GM23338 (cell line): Measurements from ENCODE around the gene ZNF334. TPM values are rescaled to one million over a fixed set of nuclear protein-coding genes. Genes with fewer than 3 reads are reported as not detected.
A peak's percentile ranks its signal among the peaks of the same experiment; 100 is the strongest.

Source experiments
- ATAC-seq: fragments of 200-7000 bp; cut with Tn5 transposase; 3 replicates; pipeline ENCODE4 v1.9.1; 2020
- DNase-seq: peaks from one replicate; pipeline ENCODE4 v3.0.0-alpha.2; 2015; ENCODE audit warnings: low spot score
- H2AFZ ChIP-seq: fragments of 200-600 bp; sonication (generic); 2 replicates; pipeline ENCODE4 v1.8.0; 2016; ENCODE audit warnings: antibody characterized with exemption, mild to moderate bottlenecking, moderate library complexity
- H3F3A ChIP-seq: fragments of 200-600 bp; sonication (generic); replicated peaks from 2 replicates; pipeline ENCODE4 v1.8.0; 2017; ENCODE audit warnings: antibody characterized with exemption, mixed run types, low read depth
- H3K27ac ChIP-seq: fragments of 200-600 bp; sonication (generic); 2 replicates; pipeline ENCODE4 v1.6.1; 2016; ENCODE audit warnings: low read depth
- H3K27me3 ChIP-seq: fragments of 200-600 bp; sonication (generic); 2 replicates; pipeline ENCODE4 v1.8.0; 2016; ENCODE audit warnings: mild to moderate bottlenecking, mixed run types, moderate library complexity; ENCODE audit not compliant: insufficient read depth
- H3K36me3 ChIP-seq: fragments of 200-600 bp; sonication (generic); 2 replicates; pipeline ENCODE4 v1.8.0; 2016; ENCODE audit warnings: mild to moderate bottlenecking; ENCODE audit not compliant: insufficient read depth
- H3K4me1 ChIP-seq: fragments of 200-600 bp; sonication (generic); 2 replicates; pipeline ENCODE4 v1.8.0; 2016; ENCODE audit warnings: mild to moderate bottlenecking, moderate library complexity; ENCODE audit not compliant: insufficient read depth
- H3K4me2 ChIP-seq: fragments of 200-600 bp; sonication (generic); 2 replicates; pipeline ENCODE4 v1.7.1; 2017; ENCODE audit warnings: mixed run types
- H3K4me3 ChIP-seq: fragments of 200-600 bp; sonication (generic); 2 replicates; pipeline ENCODE4 v1.6.1; 2016; ENCODE audit warnings: mixed run types
- H3K79me2 ChIP-seq: fragments of 200-600 bp; sonication (generic); replicated peaks from 2 replicates; pipeline ENCODE4 v1.8.0; 2017; ENCODE audit warnings: mild to moderate bottlenecking; ENCODE audit not compliant: insufficient read depth
- H3K9me2 ChIP-seq: fragments of 200-600 bp; sonication (generic); 2 replicates; pipeline ENCODE4 v1.8.0; 2017; ENCODE audit not compliant: insufficient read depth
- H4K20me1 ChIP-seq: fragments of 200-600 bp; sonication (generic); replicated peaks from 2 replicates; pipeline ENCODE4 v1.8.0; 2017; ENCODE audit warnings: mild to moderate bottlenecking; ENCODE audit not compliant: insufficient read depth
- H3K27ac Mint-ChIP-seq: 2 replicates; pipeline ENCODE4 v1.8.0; 2020; ENCODE audit warnings: inconsistent platforms, mild to moderate bottlenecking, moderate library complexity, mixed read lengths
- H3K27me3 Mint-ChIP-seq: 3 replicates; pipeline ENCODE4 v1.8.0; 2022; ENCODE audit warnings: low read depth, mild to moderate bottlenecking, moderate library complexity, mixed read lengths, inconsistent platforms; ENCODE audit not compliant: insufficient read depth, poor library complexity
- H3K36me3 Mint-ChIP-seq: 3 replicates; pipeline ENCODE4 v1.8.0; 2021; ENCODE audit warnings: low read depth, mild to moderate bottlenecking, inconsistent platforms, moderate library complexity, mixed read lengths
- H3K4me1 Mint-ChIP-seq: 3 replicates; pipeline ENCODE4 v1.8.0; 2020; ENCODE audit warnings: mild to moderate bottlenecking, inconsistent platforms, mixed read lengths
- H3K4me3 Mint-ChIP-seq: 3 replicates; pipeline ENCODE4 v1.8.0; 2021; ENCODE audit warnings: moderate library complexity, mild to moderate bottlenecking, inconsistent platforms, mixed read lengths
- H3K9me3 Mint-ChIP-seq: 3 replicates; pipeline ENCODE4 v1.8.0; 2020; ENCODE audit warnings: moderate library complexity, mild to moderate bottlenecking, inconsistent platforms, mixed read lengths
- CREB1 ChIP-seq: fragments of 250-450 bp; sonication (Bioruptor Pico); IDR thresholded peaks from 2 replicates; pipeline ENCODE4 v1.5.0; 2020; ENCODE audit warnings: low read depth, mild to moderate bottlenecking, moderate library complexity
- EZH2 ChIP-seq: fragments of 200-600 bp; sonication (generic); IDR thresholded peaks from one replicate; pipeline ENCODE4 v1.8.0; 2017; ENCODE audit warnings: antibody characterized with exemption, mild to moderate bottlenecking, low read depth; ENCODE audit not compliant: unreplicated experiment
- EZH2phosphoT487 ChIP-seq: fragments of 200-600 bp; sonication (generic); IDR thresholded peaks from one replicate; pipeline ENCODE4 v1.8.1; 2018; ENCODE audit warnings: antibody characterized with exemption; ENCODE audit not compliant: unreplicated experiment
- JUNB ChIP-seq: IDR thresholded peaks from one replicate; pipeline ENCODE4 v1.6.1; 2016; ENCODE audit warnings: antibody characterized with exemption; ENCODE audit not compliant: unreplicated experiment
- POLR2AphosphoS5 ChIP-seq: IDR thresholded peaks from 2 replicates; pipeline ENCODE4 v1.6.1; 2016; ENCODE audit warnings: antibody characterized with exemption, low read depth
- STAT1 ChIP-seq: IDR thresholded peaks from one replicate; pipeline ENCODE4 v1.6.1; 2016; ENCODE audit warnings: antibody characterized with exemption; ENCODE audit not compliant: unreplicated experiment
- ZNF114 ChIP-seq: fragments of 250-450 bp; sonication (Bioruptor Pico); IDR thresholded peaks from 2 replicates; pipeline ENCODE4 v1.5.0; 2020; ENCODE audit warnings: mild to moderate bottlenecking, moderate library complexity
- ZNF331 ChIP-seq: fragments of 250-450 bp; sonication (Bioruptor Pico); IDR thresholded peaks from 2 replicates; pipeline ENCODE4 v1.5.0; 2020; ENCODE audit warnings: low read depth, mild to moderate bottlenecking, moderate library complexity
- polyA plus RNA-seq: library from polyadenylated mRNA; unstranded; fragments of >200 nt; fragmentation: Nextera tagmentation; extraction: Ambion mirVana; gene quantifications from 2 replicates; pipeline ENCODE4 v1.2.1, GENCODE V29; 2016
- total RNA-seq: library from RNA; depleted of rRNA; stranded (reverse); fragments of >200 nt; shearing (Covaris generic); gene quantifications from 2 replicates; pipeline ENCODE4 v1.2.3, GENCODE V29; 2014
- TF ChIP-seq, protein P1 (sequence below): IDR thresholded peaks from 2 replicates; pipeline ENCODE4 v1.6.1; 2016; ENCODE audit warnings: antibody characterized with exemption
- TF ChIP-seq, protein P2 (sequence below): fragments of 250-450 bp; sonication (Bioruptor Pico); IDR thresholded peaks from 2 replicates; pipeline ENCODE4 v1.5.0; 2020; ENCODE audit warnings: mild to moderate bottlenecking, moderate library complexity
- TF ChIP-seq, protein P3 (sequence below), 2 experiments: fragments of 200-600 bp in 1 of 2; sonication (generic) in 1 of 2; conservative IDR thresholded peaks; 2 replicates each; pipeline versions ENCODE4 v1.5.1 to v1.6.1; 2016 to 2017; ENCODE audit warnings: antibody characterized with exemption in 2 of 2, low read depth in 2 of 2, mild to moderate bottlenecking in 2 of 2, moderate library complexity in 1 of 2

The ZNF334 gene
- total and polyA plus RNA-seq, 2 experiments from 2014 or later = 12.4 to 19.1 TPM

DNA sequence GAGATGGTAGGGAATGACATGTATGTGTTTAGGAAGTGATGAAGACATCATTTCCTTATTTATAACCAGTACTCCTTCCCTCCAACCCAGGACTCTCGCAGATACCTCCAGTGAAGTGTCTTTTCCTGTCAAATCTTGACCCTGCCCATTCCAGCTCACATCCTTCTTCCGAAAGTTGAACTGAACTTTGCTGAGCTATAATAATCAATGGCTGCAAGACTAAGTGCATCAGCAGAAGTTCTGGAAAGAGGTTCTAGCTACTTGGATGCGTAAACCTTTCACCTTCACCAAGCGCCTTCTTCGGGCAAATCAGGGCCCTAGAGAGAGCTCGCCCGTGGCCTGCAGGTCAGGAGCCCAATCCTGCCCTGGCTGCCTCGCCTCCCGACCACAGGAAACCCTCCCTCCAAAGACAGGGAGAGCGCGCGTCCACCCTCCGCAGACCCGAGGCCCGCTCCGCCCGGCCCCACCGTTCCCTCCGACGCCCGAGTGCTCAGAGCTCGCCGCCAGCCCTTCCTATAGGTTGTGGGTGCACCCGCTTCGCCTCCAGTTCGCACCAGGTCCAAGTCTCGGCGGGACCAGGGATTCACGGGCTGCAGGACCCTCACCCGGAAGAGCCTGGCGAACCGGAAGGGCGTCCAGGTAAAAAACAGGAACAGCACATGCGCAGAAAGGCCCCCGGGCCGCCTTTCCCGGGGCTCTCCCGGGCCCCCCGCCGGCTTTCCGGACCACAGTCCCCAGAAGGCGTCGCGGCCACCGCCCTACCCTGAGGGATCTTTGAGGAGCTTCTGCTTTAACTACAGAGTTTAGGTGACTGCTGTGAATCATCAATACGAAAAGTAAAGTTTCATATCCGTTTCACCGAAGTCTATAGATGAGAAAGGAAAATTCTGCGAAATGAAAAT, at the start of gene ZNF334 (continued):
- TF ChIP-seq JUNB = no peak

DNA sequence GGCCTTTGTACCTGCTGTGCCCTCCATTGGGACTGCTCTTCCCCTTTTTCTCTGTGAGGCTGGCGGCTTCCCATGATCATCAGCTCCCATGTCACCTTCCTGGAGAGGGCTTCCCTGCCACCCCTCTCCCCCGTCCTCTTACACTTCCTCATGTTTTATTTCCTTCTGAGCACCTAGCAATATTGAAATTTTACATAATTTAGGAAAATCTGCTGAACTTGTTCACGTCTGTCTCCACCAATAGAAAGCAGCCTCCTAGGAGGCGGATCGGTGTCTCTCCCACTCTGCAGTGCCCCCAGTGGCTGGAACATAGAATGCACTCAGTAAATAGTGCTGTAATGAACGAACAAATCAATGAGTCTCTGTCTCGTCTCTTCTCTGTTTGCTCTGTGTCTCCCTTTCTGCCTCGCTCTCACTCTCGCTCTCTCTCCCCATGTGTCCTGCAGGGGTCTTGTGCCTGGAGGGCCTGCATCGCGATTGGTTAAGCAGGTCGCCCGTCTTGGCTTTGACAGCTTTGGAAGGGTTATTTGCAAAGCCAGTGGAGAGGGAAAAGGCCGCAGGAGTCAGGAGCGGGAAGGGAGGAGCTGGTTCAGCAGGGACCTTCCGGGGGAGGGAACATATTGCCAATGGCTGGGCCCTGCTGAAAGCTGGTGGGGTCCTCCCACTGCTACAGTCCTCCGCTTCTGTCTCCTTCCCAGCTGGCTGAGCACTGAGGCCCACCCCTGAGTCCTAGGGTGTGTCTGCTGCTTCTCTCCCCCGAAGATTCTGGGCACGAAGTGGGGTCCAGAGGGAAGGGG, 49.2 kb upstream of the ZNF334 start:
- Histone ChIP-seq H3K27ac (peak overlapping the region; percentile 85), H3K27me3 (no peaks in the 10 kb centered on the region), H3K4me2 (peak overlapping the region; percentile 72)
- TF ChIP-seq EZH2 (no peak), EZH2phosphoT487 (no peak), ZNF331 (CRISPR knock-in tag) (no peak), ZNF114 (CRISPR knock-in tag) (no peak), STAT1 (no peak), POLR2AphosphoS5 (peak; percentile 49), CREB1 (peak; percentile 21; the same call in 1 of the 2 replicates)
- TF ChIP-seq, protein P1, sequence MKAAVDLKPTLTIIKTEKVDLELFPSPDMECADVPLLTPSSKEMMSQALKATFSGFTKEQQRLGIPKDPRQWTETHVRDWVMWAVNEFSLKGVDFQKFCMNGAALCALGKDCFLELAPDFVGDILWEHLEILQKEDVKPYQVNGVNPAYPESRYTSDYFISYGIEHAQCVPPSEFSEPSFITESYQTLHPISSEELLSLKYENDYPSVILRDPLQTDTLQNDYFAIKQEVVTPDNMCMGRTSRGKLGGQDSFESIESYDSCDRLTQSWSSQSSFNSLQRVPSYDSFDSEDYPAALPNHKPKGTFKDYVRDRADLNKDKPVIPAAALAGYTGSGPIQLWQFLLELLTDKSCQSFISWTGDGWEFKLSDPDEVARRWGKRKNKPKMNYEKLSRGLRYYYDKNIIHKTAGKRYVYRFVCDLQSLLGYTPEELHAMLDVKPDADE = no peak
- TF ChIP-seq, protein P2, sequence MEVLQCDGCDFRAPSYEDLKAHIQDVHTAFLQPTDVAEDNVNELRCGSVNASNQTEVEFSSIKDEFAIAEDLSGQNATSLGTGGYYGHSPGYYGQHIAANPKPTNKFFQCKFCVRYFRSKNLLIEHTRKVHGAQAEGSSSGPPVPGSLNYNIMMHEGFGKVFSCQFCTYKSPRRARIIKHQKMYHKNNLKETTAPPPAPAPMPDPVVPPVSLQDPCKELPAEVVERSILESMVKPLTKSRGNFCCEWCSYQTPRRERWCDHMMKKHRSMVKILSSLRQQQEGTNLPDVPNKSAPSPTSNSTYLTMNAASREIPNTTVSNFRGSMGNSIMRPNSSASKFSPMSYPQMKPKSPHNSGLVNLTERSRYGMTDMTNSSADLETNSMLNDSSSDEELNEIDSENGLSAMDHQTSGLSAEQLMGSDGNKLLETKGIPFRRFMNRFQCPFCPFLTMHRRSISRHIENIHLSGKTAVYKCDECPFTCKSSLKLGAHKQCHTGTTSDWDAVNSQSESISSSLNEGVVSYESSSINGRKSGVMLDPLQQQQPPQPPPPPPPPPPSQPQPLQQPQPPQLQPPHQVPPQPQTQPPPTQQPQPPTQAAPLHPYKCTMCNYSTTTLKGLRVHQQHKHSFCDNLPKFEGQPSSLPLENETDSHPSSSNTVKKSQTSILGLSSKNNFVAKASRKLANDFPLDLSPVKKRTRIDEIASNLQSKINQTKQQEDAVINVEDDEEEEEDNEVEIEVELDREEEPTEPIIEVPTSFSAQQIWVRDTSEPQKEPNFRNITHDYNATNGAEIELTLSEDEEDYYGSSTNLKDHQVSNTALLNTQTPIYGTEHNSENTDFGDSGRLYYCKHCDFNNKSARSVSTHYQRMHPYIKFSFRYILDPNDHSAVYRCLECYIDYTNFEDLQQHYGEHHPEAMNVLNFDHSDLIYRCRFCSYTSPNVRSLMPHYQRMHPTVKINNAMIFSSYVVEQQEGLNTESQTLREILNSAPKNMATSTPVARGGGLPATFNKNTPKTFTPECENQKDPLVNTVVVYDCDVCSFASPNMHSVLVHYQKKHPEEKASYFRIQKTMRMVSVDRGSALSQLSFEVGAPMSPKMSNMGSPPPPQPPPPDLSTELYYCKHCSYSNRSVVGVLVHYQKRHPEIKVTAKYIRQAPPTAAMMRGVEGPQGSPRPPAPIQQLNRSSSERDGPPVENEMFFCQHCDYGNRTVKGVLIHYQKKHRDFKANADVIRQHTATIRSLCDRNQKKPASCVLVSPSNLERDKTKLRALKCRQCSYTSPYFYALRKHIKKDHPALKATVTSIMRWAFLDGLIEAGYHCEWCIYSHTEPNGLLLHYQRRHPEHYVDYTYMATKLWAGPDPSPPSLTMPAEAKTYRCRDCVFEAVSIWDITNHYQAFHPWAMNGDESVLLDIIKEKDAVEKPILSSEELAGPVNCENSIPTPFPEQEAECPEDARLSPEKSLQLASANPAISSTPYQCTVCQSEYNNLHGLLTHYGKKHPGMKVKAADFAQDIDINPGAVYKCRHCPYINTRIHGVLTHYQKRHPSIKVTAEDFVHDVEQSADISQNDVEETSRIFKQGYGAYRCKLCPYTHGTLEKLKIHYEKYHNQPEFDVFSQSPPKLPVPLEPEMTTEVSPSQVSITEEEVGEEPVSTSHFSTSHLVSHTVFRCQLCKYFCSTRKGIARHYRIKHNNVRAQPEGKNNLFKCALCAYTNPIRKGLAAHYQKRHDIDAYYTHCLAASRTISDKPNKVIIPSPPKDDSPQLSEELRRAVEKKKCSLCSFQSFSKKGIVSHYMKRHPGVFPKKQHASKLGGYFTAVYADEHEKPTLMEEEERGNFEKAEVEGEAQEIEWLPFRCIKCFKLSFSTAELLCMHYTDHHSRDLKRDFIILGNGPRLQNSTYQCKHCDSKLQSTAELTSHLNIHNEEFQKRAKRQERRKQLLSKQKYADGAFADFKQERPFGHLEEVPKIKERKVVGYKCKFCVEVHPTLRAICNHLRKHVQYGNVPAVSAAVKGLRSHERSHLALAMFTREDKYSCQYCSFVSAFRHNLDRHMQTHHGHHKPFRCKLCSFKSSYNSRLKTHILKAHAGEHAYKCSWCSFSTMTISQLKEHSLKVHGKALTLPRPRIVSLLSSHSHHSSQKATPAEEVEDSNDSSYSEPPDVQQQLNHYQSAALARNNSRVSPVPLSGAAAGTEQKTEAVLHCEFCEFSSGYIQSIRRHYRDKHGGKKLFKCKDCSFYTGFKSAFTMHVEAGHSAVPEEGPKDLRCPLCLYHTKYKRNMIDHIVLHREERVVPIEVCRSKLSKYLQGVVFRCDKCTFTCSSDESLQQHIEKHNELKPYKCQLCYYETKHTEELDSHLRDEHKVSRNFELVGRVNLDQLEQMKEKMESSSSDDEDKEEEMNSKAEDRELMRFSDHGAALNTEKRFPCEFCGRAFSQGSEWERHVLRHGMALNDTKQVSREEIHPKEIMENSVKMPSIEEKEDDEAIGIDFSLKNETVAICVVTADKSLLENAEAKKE (CRISPR knock-in tag) = no peak
- TF ChIP-seq, protein P3, sequence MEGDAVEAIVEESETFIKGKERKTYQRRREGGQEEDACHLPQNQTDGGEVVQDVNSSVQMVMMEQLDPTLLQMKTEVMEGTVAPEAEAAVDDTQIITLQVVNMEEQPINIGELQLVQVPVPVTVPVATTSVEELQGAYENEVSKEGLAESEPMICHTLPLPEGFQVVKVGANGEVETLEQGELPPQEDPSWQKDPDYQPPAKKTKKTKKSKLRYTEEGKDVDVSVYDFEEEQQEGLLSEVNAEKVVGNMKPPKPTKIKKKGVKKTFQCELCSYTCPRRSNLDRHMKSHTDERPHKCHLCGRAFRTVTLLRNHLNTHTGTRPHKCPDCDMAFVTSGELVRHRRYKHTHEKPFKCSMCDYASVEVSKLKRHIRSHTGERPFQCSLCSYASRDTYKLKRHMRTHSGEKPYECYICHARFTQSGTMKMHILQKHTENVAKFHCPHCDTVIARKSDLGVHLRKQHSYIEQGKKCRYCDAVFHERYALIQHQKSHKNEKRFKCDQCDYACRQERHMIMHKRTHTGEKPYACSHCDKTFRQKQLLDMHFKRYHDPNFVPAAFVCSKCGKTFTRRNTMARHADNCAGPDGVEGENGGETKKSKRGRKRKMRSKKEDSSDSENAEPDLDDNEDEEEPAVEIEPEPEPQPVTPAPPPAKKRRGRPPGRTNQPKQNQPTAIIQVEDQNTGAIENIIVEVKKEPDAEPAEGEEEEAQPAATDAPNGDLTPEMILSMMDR (conservative IDR thresholded peaks at IDR 0.05; ENCODE audit: low read depth in 2 of 2) = peak; percentile 71 to 94

More for the DNA sequence above, 49.2 kb upstream of the ZNF334 start:
- H2AFZ ChIP-seq = peak overlapping the region; percentile 79
- no peaks in the 10 kb centered on the region for H3K36me3 ChIP-seq
- H3K4me1 ChIP-seq = peaks cover 20% of the 10 kb centered on the region; the same call in 1 of the 2 replicates
- Mint-ChIP-seq H3K36me3 (no peaks in the 10 kb centered on the region; the same call in 2 of the 3 replicates), H3K4me1 (peaks cover 9% of the 10 kb centered on the region; the same call in 1 of the 3 replicates), H3K9me3 (no peaks in the 10 kb centered on the region), H3K27ac (no peak overlapping the region), H3K27me3 (peaks cover 2% of the 10 kb centered on the region), H3K4me3 (no peak overlapping the region)
- DNase-seq (peak; percentile 90), ATAC-seq (peak; percentile 85)
- H3F3A ChIP-seq = no peaks in the 10 kb centered on the region
- H3K9me2 ChIP-seq = no peaks in the 10 kb centered on the region
- H3K4me3 ChIP-seq = peak overlapping the region; percentile 46
- no peaks in the 10 kb centered on the region for H3K79me2 ChIP-seq
- no peaks in the 10 kb centered on the region for H4K20me1 ChIP-seq
